ENCODE results near the gene CLSTN2.

- TF ChIP-seq CTCF (IDR thresholded peaks at IDR 0.05; ENCODE audit: poor library complexity) (no peak), EZH2 (IDR thresholded peaks at IDR 0.05; ENCODE audit: borderline replicate concordance) (no peak), EZH2phosphoT487 (IDR thresholded peaks at IDR 0.05; ENCODE audit: low read depth, severe bottlenecking, unreplicated experiment) (no peak)
Measured at GRCh38 chr3:140527156-140527555, 592.2 kb downstream of the CLSTN2 start.

All from hepatocyte (in vitro differentiated cells).